Measurements from ENCODE around the gene MEGF11.

Gene MEGF11

GRCh38 chr15:66108483-66109265, 144.9 kb downstream of the MEGF11 start:
- peak; percentile 80 for DNase-seq

GRCh38 chr15:66107070-66107469, 146.5 kb downstream of the MEGF11 start:
- DNase-seq: no peak

- DNase-seq: peak; percentile 51
These were observed 148.0 kb downstream of the MEGF11 start for GRCh38 chr15:66105286-66106265.

- no peak for DNase-seq
These were observed 150.3 kb downstream of the MEGF11 start for GRCh38 chr15:66103293-66103590.

- peak; percentile 20 for DNase-seq
These were observed 150.8 kb downstream of the MEGF11 start for GRCh38 chr15:66102563-66103292.

GRCh38 chr15:66101715-66102395, 151.7 kb downstream of the MEGF11 start:
- peak; percentile 61 for DNase-seq

GRCh38 chr15:66100761-66101160, 152.8 kb downstream of the MEGF11 start:
- no peak for DNase-seq

GRCh38 chr15:66099950-66100671, 153.4 kb downstream of the MEGF11 start:
- DNase-seq: no peak

GRCh38 chr15:66098022-66098363, 155.6 kb downstream of the MEGF11 start:
- no peak for DNase-seq

GRCh38 chr15:66097151-66098021, 156.2 kb downstream of the MEGF11 start:
- DNase-seq: peak; percentile 27

GRCh38 chr15:66096688-66097058, 156.9 kb downstream of the MEGF11 start:
- no peak for DNase-seq

- DNase-seq: peak; percentile 39
These were observed 157.5 kb downstream of the MEGF11 start for GRCh38 chr15:66095871-66096687.

GRCh38 chr15:66094331-66094730, 159.2 kb downstream of the MEGF11 start:
- DNase-seq: peak; percentile 67

GRCh38 chr15:66092053-66093016, 161.2 kb downstream of the MEGF11 start:
- peak; percentile 27 for DNase-seq

- no peak for DNase-seq
These were observed 164.0 kb downstream of the MEGF11 start for GRCh38 chr15:66089509-66089908.

- no peak for DNase-seq
These were observed 164.5 kb downstream of the MEGF11 start for GRCh38 chr15:66089049-66089448.

- DNase-seq: peak; percentile 23
These were observed 168.4 kb downstream of the MEGF11 start for GRCh38 chr15:66085128-66085527.

- no peak for DNase-seq
These were observed 168.8 kb downstream of the MEGF11 start for GRCh38 chr15:66084704-66085103.

All from NCI-H69 (cell line).